HUES6 (cell line): Measurements from ENCODE around the gene OR2Z1.

Experiments used
- H3K27ac ChIP-seq: 2 replicates; pipeline ENCODE4 v1.7.0; 2013; ENCODE audit warnings: low read depth, mild to moderate bottlenecking, low read length, inconsistent platforms
- H3K27me3 ChIP-seq: 2 replicates; pipeline ENCODE4 v1.6.1; 2013; ENCODE audit warnings: low read length; ENCODE audit not compliant: control insufficient read depth, insufficient read depth
- H3K36me3 ChIP-seq: 2 replicates; pipeline ENCODE4 v1.6.1; 2013; ENCODE audit warnings: low read length; ENCODE audit not compliant: control insufficient read depth, insufficient read depth
- H3K4me1 ChIP-seq: 2 replicates; pipeline ENCODE4 v1.6.1; 2013; ENCODE audit warnings: low read length; ENCODE audit not compliant: control insufficient read depth, insufficient read depth
- H3K4me3 ChIP-seq: 2 replicates; pipeline ENCODE4 v1.5.1; 2013; ENCODE audit warnings: low read depth, low read length
- H3K9ac ChIP-seq: one replicate; pipeline ENCODE4 v1.6.1; 2013; ENCODE audit warnings: mild to moderate bottlenecking, low read length
- H3K9me3 ChIP-seq: 2 replicates; pipeline ENCODE4 v1.6.1; 2013; ENCODE audit warnings: low read depth, low read length; ENCODE audit not compliant: control insufficient read depth, insufficient read depth

Gene OR2Z1

GRCh38 chr19:8721334-8721733, at the start of gene OR2Z1:
Gene OR2Z1, plus strand, starts transcription at chr19:8721634. Its CDS starts 9,395 bp downstream, at chr19:8731029.
- H3K36me3 ChIP-seq = no peaks in the 10 kb centered on the region
- peaks cover 9% of the 10 kb centered on the region; the same call in 1 of the 2 replicates for H3K27me3 ChIP-seq
- no peak within 1 kb of the TSS for H3K9ac ChIP-seq
- no peak within 1 kb of the TSS for H3K4me3 ChIP-seq
- H3K9me3 ChIP-seq = peaks cover 42% of the 10 kb centered on the region; the same call in 1 of the 2 replicates
- no peaks in the 10 kb centered on the region for H3K4me1 ChIP-seq
- H3K27ac ChIP-seq = no peak within 1 kb of the TSS

GRCh38 chr19:8673276-8673891, 48.0 kb upstream of the OR2Z1 start:
- no peak overlapping the region for H3K9ac ChIP-seq
- peaks cover 9% of the 10 kb centered on the region; the same call in 1 of the 2 replicates for H3K9me3 ChIP-seq
- H3K27me3 ChIP-seq = peaks cover 8% of the 10 kb centered on the region; the same call in 1 of the 2 replicates
- no peaks in the 10 kb centered on the region for H3K36me3 ChIP-seq
- no peak overlapping the region for H3K4me3 ChIP-seq
- H3K4me1 ChIP-seq = no peaks in the 10 kb centered on the region
- H3K27ac ChIP-seq = no peak overlapping the region

GRCh38 chr19:8675066-8675465, 46.4 kb upstream of the OR2Z1 start:
- Histone ChIP-seq H3K27ac (no peak overlapping the region), H3K27me3 (peaks cover 8% of the 10 kb centered on the region; the same call in 1 of the 2 replicates), H3K9me3 (peaks cover 9% of the 10 kb centered on the region; the same call in 1 of the 2 replicates), H3K4me3 (no peak overlapping the region), H3K36me3 (no peaks in the 10 kb centered on the region), H3K4me1 (no peaks in the 10 kb centered on the region), H3K9ac (no peak overlapping the region)

- peaks cover 14% of the 10 kb centered on the region for H3K9me3 ChIP-seq
- no peak overlapping the region for H3K4me3 ChIP-seq
- no peaks in the 10 kb centered on the region for H3K36me3 ChIP-seq
- no peak overlapping the region for H3K27ac ChIP-seq
- no peak overlapping the region for H3K9ac ChIP-seq
- peaks cover 8% of the 10 kb centered on the region; the same call in 1 of the 2 replicates for H3K27me3 ChIP-seq
- H3K4me1 ChIP-seq = no peaks in the 10 kb centered on the region
These were observed 43.1 kb upstream of the OR2Z1 start for GRCh38 chr19:8678244-8678807.

GRCh38 chr19:8680676-8681344, 40.6 kb upstream of the OR2Z1 start:
- Histone ChIP-seq H3K36me3 (no peaks in the 10 kb centered on the region), H3K4me3 (no peak overlapping the region), H3K9ac (no peak overlapping the region), H3K27ac (no peak overlapping the region), H3K27me3 (peaks cover 6% of the 10 kb centered on the region; the same call in 1 of the 2 replicates), H3K4me1 (no peaks in the 10 kb centered on the region), H3K9me3 (peaks cover 14% of the 10 kb centered on the region)

- Histone ChIP-seq H3K36me3 (no peaks in the 10 kb centered on the region), H3K27ac (no peak overlapping the region), H3K27me3 (no peaks in the 10 kb centered on the region), H3K9me3 (peaks cover 14% of the 10 kb centered on the region), H3K4me1 (no peaks in the 10 kb centered on the region), H3K4me3 (no peak overlapping the region), H3K9ac (no peak overlapping the region)
These were observed 39.9 kb upstream of the OR2Z1 start for GRCh38 chr19:8681345-8682029.

- Histone ChIP-seq H3K9me3 (peaks cover 14% of the 10 kb centered on the region), H3K36me3 (no peaks in the 10 kb centered on the region), H3K4me1 (no peaks in the 10 kb centered on the region), H3K9ac (no peak overlapping the region), H3K27ac (no peak overlapping the region), H3K27me3 (no peaks in the 10 kb centered on the region), H3K4me3 (no peak overlapping the region)
These were observed 39.0 kb upstream of the OR2Z1 start for GRCh38 chr19:8682472-8682871.

GRCh38 chr19:8682931-8683330, 38.5 kb upstream of the OR2Z1 start:
- H3K27me3 ChIP-seq = no peaks in the 10 kb centered on the region
- no peak overlapping the region for H3K4me3 ChIP-seq
- H3K36me3 ChIP-seq = no peaks in the 10 kb centered on the region
- H3K9me3 ChIP-seq = peaks cover 10% of the 10 kb centered on the region
- H3K9ac ChIP-seq = no peak overlapping the region
- H3K27ac ChIP-seq = no peak overlapping the region
- no peaks in the 10 kb centered on the region for H3K4me1 ChIP-seq

GRCh38 chr19:8684001-8684902, 37.2 kb upstream of the OR2Z1 start:
- H3K36me3 ChIP-seq = no peaks in the 10 kb centered on the region
- no peak overlapping the region for H3K9ac ChIP-seq
- no peaks in the 10 kb centered on the region for H3K27me3 ChIP-seq
- H3K4me3 ChIP-seq = no peak overlapping the region
- no peak overlapping the region for H3K27ac ChIP-seq
- no peaks in the 10 kb centered on the region for H3K4me1 ChIP-seq
- H3K9me3 ChIP-seq = peaks cover 5% of the 10 kb centered on the region

- Histone ChIP-seq H3K27me3 (peaks cover 3% of the 10 kb centered on the region; the same call in 1 of the 2 replicates), H3K4me3 (no peak overlapping the region), H3K9me3 (no peaks in the 10 kb centered on the region), H3K27ac (no peak overlapping the region), H3K36me3 (no peaks in the 10 kb centered on the region), H3K4me1 (no peaks in the 10 kb centered on the region), H3K9ac (no peak overlapping the region)
These were observed 34.9 kb upstream of the OR2Z1 start for GRCh38 chr19:8686549-8686948.
